ENCODE measurements around the gene CFAP65. TPM values are rescaled to one million over a fixed set of nuclear protein-coding genes. Genes with fewer than 3 reads are reported as not detected.

The CFAP65 gene
- total and polyA plus RNA-seq, 9 of the 15 experiments (the other 6 are each of a cell fraction or from before 2014, with no cell fraction given): not detected

- no peak overlapping the region for H3K9ac ChIP-seq (ENCODE audit: insufficient read depth in 1 of 2, low read depth in 2 of 2, low read length in 2 of 2)
- 39% methylated on average over 17 of the region's 28 CpGs for WGBS (ENCODE audit: insufficient coverage, low coverage, missing lambda C conversion rate)
- no peaks in the 10 kb centered on the region for H3K36me3 ChIP-seq (ENCODE audit: control insufficient read depth, insufficient read depth, low read length)
- FAIRE-seq (no peak), DNase-seq (ENCODE audit: extremely low read depth in 1 of 4, low spot score in 3 of 4) (no peak), ATAC-seq (no peak)
- POLR2A ChIA-PET: no interaction called here
- no peaks in the 10 kb centered on the region for H4K20me1 ChIP-seq (replicated peaks; ENCODE audit: control insufficient read depth, insufficient read depth, low read length)
- no peak overlapping the region for H3K27ac ChIP-seq (ENCODE audit: extremely low read depth, low read depth, low read length)
- no TSS peak for BruUV-seq (replicated peaks)
- no peak overlapping the region for H2AFZ ChIP-seq (ENCODE audit: low read depth, low read length)
- H3K27me3 ChIP-seq (ENCODE audit: control insufficient read depth in 2 of 2, insufficient read depth in 2 of 2, low read length in 2 of 2): peaks cover 0 to 26% of the 10 kb centered on the region in 2 experiments; a peak in 2 of 5 replicates
- H3K4me1 ChIP-seq (replicated peaks in 1 of 2; ENCODE audit: control insufficient read depth in 2 of 2, insufficient read depth in 2 of 2, low read length in 2 of 2): peaks cover 3 to 23% of the 10 kb centered on the region in 2 experiments; a peak in 3 of 5 replicates
- H3K4me2 ChIP-seq (ENCODE audit: insufficient read depth, low read length): no peak overlapping the region
- in situ Hi-C loops (cut with MboI): no loop called here
- H3K4me3 ChIP-seq: no peak overlapping the region
- intact Hi-C loops (cut with micrococcal nuclease): no loop called here
- CTCF ChIA-PET (ENCODE audit: low intra/inter-chr PET ratio): no interaction called here
- H3K9me1 ChIP-seq (ENCODE audit: control insufficient read depth, insufficient read depth, low read length): no peaks in the 10 kb centered on the region
- no peaks in the 10 kb centered on the region for H3K9me3 ChIP-seq (replicated peaks; ENCODE audit: control insufficient read depth, insufficient read depth, low read depth, low read length)
- TF ChIP-seq EP400 (IDR thresholded peaks at IDR 0.05) (no peak), TAF1 (IDR thresholded peaks at IDR 0.05; ENCODE audit: control insufficient read depth, extremely low read depth, insufficient read depth, low read length, severe bottlenecking) (no peak), DEAF1 (CRISPR knock-in tag; IDR thresholded peaks at IDR 0.05) (no peak), ZNF695 (CRISPR knock-in tag; IDR thresholded peaks at IDR 0.05) (no peak), CC2D1A (IDR thresholded peaks at IDR 0.05) (no peak), EHMT2 (IDR thresholded peaks at IDR 0.05) (no peak), PYGO2 (tag; IDR thresholded peaks at IDR 0.05) (no peak), CHD4 (IDR thresholded peaks at IDR 0.05; ENCODE audit: insufficient read depth, insufficient replicate concordance, low read depth, low read length, poor library complexity, severe bottlenecking) (no peak), CTBP1 (IDR thresholded peaks at IDR 0.05; ENCODE audit: borderline replicate concordance) (no peak), JUNB (CRISPR knock-in tag; conservative IDR thresholded peaks at IDR 0.05) (no peak), MIER1 (IDR thresholded peaks at IDR 0.05; ENCODE audit: low read depth) (no peak), MEF2A (IDR thresholded peaks at IDR 0.05; ENCODE audit: control insufficient read depth, low read depth, low read length) (no peak), HNRNPUL1 (IDR thresholded peaks at IDR 0.05; ENCODE audit: low read length) (no peak), BRCA1 (IDR thresholded peaks at IDR 0.05) (no peak), BRCA1 (CRISPR knock-in tag; IDR thresholded peaks at IDR 0.05) (no peak)
- H3K79me2 ChIP-seq (ENCODE audit: control insufficient read depth, insufficient read depth, low read length): no peaks in the 10 kb centered on the region
Observed at GRCh38 chr2:218982586-218983262, 58.6 kb downstream of the CFAP65 start.

Data from K562 (cell line).